Panc1 (cell line): ENCODE measurements around the gene ICA1. TPM values are rescaled to one million over a fixed set of nuclear protein-coding genes. Genes with fewer than 3 reads are reported as not detected.

Experiments used
- ATAC-seq: fragments of 200-7000 bp; cut with Tn5 transposase; 2 replicates; pipeline ENCODE4 v1.9.1; 2020; ENCODE audit warnings: mild to moderate bottlenecking, moderate library complexity
- BruUV-seq: library from RNA; stranded (reverse); fragments of 400-500 nt; replicated peaks from 2 replicates; lab custom pipeline; 2021; lab: Mats Ljungman, UMichigan
- CTCF ChIA-PET: fragments of 300-600 bp; sonication (Branson Sonifier 250); formaldehyde crosslinking; loops from one replicate; lab custom pipeline; 2022; ENCODE audit warnings: antibody characterized with exemption; lab: Charles Lee
- POLR2A ChIA-PET: fragments of 300-600 bp; sonication (Branson Sonifier 250); formaldehyde crosslinking; loops from one replicate; lab custom pipeline; 2022; ENCODE audit warnings: antibody characterized with exemption; lab: Charles Lee
- DNase-seq: peaks from one replicate; pipeline ENCODE4 v3.0.0-alpha.2; 2010; ENCODE audit warnings: low read depth, low spot score
- H3K27ac ChIP-seq: 2 replicates; pipeline ENCODE4 v1.5.1; 2011; ENCODE audit warnings: mild to moderate bottlenecking, low read length, inconsistent platforms
- H3K27me3 ChIP-seq: fragments of 200-500 bp; sonication (Bioruptor generic); 2 replicates; pipeline ENCODE4 v1.6.0; 2014; ENCODE audit warnings: low read length, inconsistent platforms; ENCODE audit not compliant: control insufficient read depth, insufficient read depth
- H3K36me3 ChIP-seq: fragments of 200-500 bp; sonication (Bioruptor generic); 2 replicates; pipeline ENCODE4 v1.5.1; 2014; ENCODE audit warnings: inconsistent platforms, mild to moderate bottlenecking, low read length, moderate library complexity; ENCODE audit not compliant: control insufficient read depth, insufficient read depth
- H3K4me1 ChIP-seq: 2 replicates; pipeline ENCODE4 v1.5.1; 2011; ENCODE audit warnings: inconsistent platforms, mild to moderate bottlenecking, low read length, moderate library complexity; ENCODE audit not compliant: control insufficient read depth, insufficient read depth
- H3K4me3 ChIP-seq, 2 experiments: 2 replicates each; pipeline ENCODE4 v1.5.1; 2011 to 2012; ENCODE audit warnings: low read depth in 2 of 2, low read length in 2 of 2, mild to moderate bottlenecking in 2 of 2, inconsistent platforms in 1 of 2, moderate library complexity in 1 of 2
- H3K9me3 ChIP-seq: fragments of 200-500 bp; sonication (Bioruptor generic); 2 replicates; pipeline ENCODE4 v1.5.1; 2014; ENCODE audit warnings: low read depth, mild to moderate bottlenecking, inconsistent platforms, low read length, moderate library complexity; ENCODE audit not compliant: control insufficient read depth, insufficient read depth
- CTCF ChIP-seq: fragments of 450-650 bp; IDR thresholded peaks from 2 replicates; pipeline ENCODE4 v1.5.1; 2017; ENCODE audit warnings: mild to moderate bottlenecking
- POLR2AphosphoS5 ChIP-seq: IDR thresholded peaks from 2 replicates; pipeline ENCODE4 v1.6.1; 2012; ENCODE audit warnings: mild to moderate bottlenecking, low read depth, low read length, moderate library complexity
- REST ChIP-seq, 2 experiments: IDR thresholded peaks; 2 replicates each; pipeline ENCODE4 v1.6.1; 2011 to 2012; ENCODE audit warnings: low read depth in 2 of 2, control low read depth in 1 of 2, low read length in 1 of 2, mild to moderate bottlenecking in 1 of 2, moderate library complexity in 1 of 2; ENCODE audit not compliant: insufficient read depth in 1 of 2
- SIN3A ChIP-seq: IDR thresholded peaks from 2 replicates; pipeline ENCODE4 v1.6.1; 2012; ENCODE audit warnings: low read depth, mild to moderate bottlenecking, low read length, moderate library complexity, borderline replicate concordance; ENCODE audit not compliant: insufficient read depth
- TCF7L2 ChIP-seq: IDR thresholded peaks from 2 replicates; pipeline ENCODE4 v1.6.1; 2011; ENCODE audit warnings: mild to moderate bottlenecking, low read depth, low read length, inconsistent platforms
- in situ Hi-C: cut with HindIII; loops from 2 replicates; pipeline ENCODE4 v1.10.0; 2016; ENCODE audit warnings: low sequenced_read_pairs, low pct_unique_long_range_greater_than_20kb
- intact Hi-C: fragments of 100-400 bp; cut with micrococcal nuclease; formaldehyde crosslinking; loops from one replicate; pipeline ENCODE4 v1.10.0; 2022; ENCODE audit not compliant: unreplicated experiment
- total RNA-seq: library from RNA; stranded (reverse); gene quantifications from one replicate; pipeline ENCODE4 v1.2.1, GENCODE V29; 2021; ENCODE audit not compliant: unreplicated experiment

The ICA1 gene
- total RNA-seq, 1 experiment from 2014 or later: 1.1 TPM

- CTCF ChIA-PET: interaction anchor here (1.0 kb wide), 1 partner anchor 19 kb away, joined by 5 read pairs; no protein-coding TSS in a partner anchor
- H3K4me1 ChIP-seq: no peaks in the 10 kb centered on the region
- intact Hi-C loops: loop anchor here (10.0 kb wide), 1 partner anchor 87 kb away; no protein-coding TSS in a partner anchor
- POLR2A ChIA-PET: interaction anchor here (0.7 kb wide), 1 partner anchor 111 kb away, joined by 6 read pairs; no protein-coding TSS in a partner anchor
- in situ Hi-C loops: no loop called here
- peaks cover 19% of the 10 kb centered on the region for H3K27me3 ChIP-seq
- BruUV-seq: no TSS peak
- DNase-seq (peak; percentile 24), ATAC-seq (peak; percentile 74)
- H3K9me3 ChIP-seq: no peaks in the 10 kb centered on the region
- H3K27ac ChIP-seq: no peak overlapping the region
- H3K4me3 ChIP-seq: no peak overlapping the region
- H3K36me3 ChIP-seq: no peaks in the 10 kb centered on the region
- no peak for TF ChIP-seq POLR2AphosphoS5
- no peak for TF ChIP-seq TCF7L2
- TF ChIP-seq REST (IDR thresholded peaks at IDR 0.05; ENCODE audit: insufficient read depth in 1 of 2, low read depth in 2 of 2, low read length in 1 of 2): no peak
- TF ChIP-seq SIN3A: no peak
- TF ChIP-seq CTCF: peak; percentile 71
Observed at GRCh38 chr7:8277394-8277982, 15.5 kb upstream of the ICA1 start.

GRCh38 chr7:8274589-8274988, 12.6 kb upstream of the ICA1 start:
- Histone ChIP-seq H3K9me3 (no peaks in the 10 kb centered on the region), H3K4me1 (no peaks in the 10 kb centered on the region), H3K36me3 (no peaks in the 10 kb centered on the region), H3K4me3 (no peak overlapping the region), H3K27ac (no peak overlapping the region), H3K27me3 (peaks cover 23% of the 10 kb centered on the region)
- no TSS peak for BruUV-seq
- ChIA-PET CTCF (no interaction called here), POLR2A (no interaction called here)
- ATAC-seq (no peak), DNase-seq (no peak)
- TF ChIP-seq TCF7L2 (no peak), SIN3A (no peak), REST (IDR thresholded peaks at IDR 0.05; ENCODE audit: insufficient read depth in 1 of 2, low read depth in 2 of 2, low read length in 1 of 2) (no peak)
- intact Hi-C loops (loop anchor here (10.0 kb wide), 1 partner anchor 90 kb away; no protein-coding TSS in a partner anchor), in situ Hi-C loops (no loop called here)
